HG03280 (cell line): ENCODE measurements around the gene SGSM2.

Experiments
- ATAC-seq: cut with Tn5 transposase; IDR thresholded peaks from one replicate; pipeline ENCODE4 v1.9.1; 2021; ENCODE audit warnings: mild to moderate bottlenecking, moderate library complexity; ENCODE audit not compliant: unreplicated experiment

SGSM2 gene

DNA sequence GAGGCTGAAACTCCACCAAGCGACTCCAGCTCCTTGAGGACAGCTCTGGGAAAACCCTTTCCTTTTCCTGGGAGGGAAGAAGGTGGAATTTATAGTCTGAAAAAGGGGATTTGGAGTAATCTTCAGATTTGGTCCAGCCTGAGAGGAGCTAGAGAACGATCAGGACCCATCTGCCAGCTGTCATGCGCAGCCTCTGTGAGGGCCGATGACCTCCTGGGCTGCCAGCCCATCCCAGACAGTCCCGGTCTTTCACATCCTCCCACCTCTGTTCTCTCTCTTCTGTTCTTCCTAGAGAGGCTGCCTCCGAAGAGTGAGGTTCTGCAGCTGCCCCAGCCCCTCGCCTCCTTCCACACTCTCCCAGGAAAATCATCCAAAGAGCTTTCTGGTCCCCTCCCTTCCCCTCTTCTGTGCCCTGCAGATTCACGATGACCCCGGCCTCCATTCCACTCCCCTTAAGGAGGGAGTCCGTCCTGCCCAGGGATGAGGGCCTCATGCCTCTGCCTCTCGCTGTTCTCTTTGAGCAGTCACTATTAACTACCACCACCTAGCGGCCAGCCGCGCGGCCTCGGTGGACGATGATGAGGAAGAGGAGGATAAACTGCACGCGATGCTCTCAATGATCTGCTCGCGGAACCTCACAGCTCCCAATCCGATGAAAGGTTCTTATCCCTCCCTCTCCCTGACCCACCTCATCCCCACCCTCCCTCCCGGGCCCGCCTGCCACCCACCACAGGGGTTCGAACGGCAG, 29.6 kb downstream of the SGSM2 start:
- no peak for ATAC-seq

DNA sequence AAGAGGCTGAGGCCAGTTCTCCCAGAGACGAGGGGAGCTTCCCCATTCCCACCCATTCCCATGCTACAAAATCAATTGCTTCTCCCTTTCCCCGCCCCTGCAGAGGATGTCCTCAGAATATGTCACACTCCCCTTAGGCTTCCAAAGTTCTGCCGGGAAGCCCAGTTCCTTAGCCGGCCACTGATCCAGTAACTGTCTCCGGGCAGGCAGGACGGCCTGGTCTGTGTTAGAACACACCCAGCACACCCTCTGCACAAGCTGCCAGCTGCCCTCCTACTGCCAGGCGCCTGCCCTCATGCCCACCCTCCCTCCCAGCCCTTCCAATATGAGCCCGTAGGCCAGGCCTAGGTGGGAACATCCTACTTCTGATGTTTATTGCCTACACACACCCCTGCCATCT, 31.1 kb downstream of the SGSM2 start:
- no peak for ATAC-seq

DNA sequence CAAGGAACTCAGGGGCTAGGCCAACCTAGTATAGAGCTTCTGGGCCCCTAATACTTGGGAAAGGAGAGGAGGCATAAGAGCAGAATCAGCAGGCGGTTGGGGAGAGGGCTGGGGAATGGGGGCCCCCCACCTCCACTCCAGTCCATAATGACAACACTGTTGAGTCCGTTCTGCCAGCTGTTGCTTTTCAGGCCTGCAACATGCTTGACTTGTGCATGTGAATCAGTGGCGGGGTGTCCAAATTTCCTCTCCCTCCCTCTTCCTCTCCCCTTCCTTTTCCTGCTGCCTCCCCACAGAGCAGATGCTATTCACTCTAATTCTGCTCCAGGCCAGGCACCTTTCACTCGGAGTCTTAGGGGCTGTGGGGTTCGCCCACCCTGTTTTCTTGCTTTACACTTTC, 31.7 kb downstream of the SGSM2 start:
- ATAC-seq = no peak

DNA sequence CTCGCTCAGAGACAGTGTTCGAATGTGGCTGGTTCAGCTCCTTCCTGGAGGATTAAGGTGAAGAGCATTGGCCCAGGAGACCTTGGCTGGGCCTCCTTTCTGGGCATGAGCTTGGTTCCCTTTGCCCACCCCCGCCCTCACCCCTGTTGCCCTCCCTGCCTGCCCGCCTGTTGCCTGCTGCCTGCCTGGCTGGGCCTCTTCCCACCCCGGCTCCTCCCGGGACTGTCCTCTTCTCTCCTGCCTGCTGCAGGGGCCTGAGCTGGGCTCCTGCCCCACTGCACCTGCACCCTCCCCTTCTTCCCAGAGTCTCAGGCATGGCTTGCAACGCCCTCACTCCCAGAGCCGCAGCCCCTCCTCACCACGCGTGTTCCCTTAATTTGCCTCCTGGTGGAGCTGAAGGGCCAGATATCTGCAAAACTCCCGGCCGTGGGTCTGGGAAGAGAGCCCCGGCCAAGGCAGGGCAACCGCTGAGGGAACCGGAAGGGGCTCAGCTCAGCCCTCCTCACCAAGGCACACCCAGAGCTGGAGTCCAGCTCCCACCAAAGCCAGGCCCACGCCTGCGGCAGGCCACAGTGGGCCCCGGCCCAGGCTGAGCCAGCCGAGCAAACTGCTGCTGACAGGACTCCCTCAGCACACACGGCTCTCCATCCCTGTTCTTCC, 32.4 kb downstream of the SGSM2 start:
- ATAC-seq = no peak

DNA sequence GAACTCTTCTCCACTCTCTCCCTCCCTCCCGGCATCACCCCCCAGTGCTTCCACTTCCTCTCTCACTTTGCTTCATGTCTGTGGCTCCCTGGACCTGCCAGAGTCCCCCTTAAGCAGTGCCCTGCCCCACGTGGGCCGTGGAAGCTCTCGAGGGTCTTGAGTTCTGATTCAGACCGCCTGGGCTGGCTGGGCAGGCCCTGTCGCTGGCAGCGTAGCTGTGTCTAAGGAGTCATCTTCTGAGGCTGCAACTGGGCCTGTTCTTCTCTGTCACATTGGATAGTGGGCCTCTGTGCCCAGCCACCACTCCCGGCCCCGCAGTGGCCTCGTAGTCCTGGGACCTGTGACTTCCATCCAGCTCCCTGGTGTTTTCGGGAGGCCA, 32.9 kb downstream of the SGSM2 start:
- no peak for ATAC-seq

DNA sequence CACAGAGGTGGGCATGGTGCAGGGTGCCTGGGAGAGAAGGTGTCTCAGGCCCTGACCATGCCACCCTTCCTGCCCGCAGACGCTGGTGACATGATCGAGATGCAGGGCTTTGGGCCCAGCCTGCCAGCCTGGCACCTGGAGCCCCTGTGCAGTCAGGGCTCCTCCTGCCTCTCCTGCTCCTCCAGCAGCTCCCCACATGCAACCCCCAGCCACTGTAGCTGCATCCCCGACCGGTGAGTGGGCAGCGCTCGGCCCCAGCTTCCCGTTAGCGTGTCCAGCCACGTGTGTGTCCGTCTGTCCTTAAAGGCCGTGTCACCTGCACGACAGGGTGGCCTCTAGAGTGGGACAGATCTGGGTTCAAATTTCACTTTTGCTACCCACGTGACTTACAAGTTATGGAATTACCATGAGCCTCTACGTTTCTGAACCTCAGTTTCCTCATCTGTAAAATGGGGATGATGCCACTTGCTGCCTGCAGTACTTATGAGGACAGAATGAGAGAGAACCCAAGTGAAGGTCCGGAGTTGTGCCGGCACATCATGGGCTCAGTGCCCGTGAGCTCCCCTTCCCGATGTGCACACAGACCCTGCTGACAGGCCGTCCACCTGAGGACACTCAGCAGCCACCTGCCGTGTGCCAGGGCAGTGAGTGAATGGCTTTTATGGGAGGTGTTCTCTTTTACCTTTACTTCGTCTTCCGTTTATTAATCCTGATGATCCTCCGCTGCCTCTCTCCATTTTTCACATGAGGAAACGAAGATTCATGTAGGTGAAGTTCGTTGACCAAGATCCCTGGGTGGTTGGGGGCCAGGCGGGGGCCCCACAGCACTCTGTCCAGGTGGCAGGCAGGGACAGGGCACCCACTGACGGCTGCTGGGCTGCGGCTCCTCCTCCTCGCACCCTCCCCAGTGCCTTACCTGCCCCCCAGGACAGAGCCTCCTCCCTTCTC, 34.2 kb downstream of the SGSM2 start:
- no peak for ATAC-seq

DNA sequence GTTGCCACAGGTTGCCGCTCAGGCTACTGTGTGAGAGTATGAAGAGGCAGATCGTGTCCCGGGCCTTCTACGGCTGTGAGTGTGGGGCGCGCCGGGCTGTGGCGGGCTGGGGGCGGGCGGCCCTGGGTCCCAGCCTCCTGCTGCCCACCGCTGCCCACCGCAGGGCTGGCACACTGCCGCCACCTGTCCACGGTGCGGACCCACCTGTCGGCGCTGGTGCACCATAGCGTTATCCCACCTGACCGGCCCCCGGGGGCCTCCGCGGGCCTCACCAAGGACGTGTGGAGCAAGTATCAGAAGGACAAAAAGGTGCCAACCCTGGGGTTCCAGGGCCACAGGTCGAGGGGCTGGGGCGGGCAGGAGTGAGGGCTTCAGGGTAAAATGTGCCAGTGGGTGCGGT, 34.9 kb downstream of the SGSM2 start:
- no peak for ATAC-seq

DNA sequence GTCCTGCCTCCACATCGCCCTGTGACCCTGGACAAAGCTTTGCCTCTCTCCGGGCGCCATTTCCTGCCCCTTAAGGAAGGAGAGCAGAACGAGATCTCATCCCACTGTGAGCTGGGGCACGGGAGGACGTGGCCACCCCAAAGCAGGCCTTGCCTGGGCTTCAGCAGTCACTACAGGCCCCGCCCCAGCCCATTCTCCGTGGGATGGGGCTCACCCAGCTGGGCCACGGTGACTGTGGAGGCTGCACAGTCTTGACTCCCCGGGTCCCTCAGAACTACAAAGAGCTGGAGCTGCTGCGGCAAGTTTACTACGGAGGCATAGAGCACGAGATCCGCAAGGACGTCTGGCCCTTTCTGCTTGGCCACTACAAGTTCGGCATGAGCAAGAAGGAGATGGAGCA, 35.4 kb downstream of the SGSM2 start:
- no peak for ATAC-seq

DNA sequence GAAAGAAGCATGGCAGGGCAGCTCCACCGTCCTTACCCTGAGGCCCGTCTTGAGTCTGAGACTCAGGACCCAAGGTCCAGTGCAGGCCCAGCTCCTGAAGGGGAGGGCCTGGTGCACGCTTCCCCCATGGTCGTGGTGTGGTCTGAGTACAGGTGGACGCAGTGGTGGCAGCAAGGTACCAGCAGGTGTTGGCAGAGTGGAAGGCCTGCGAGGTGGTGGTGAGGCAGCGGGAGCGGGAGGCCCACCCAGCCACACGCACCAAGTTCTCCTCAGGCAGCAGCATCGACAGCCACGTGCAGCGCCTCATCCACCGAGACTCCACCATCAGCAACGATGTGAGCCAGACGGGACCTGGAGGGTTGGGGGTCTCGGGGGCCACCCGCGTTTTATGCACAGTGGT, 35.9 kb downstream of the SGSM2 start:
- no peak for ATAC-seq

DNA sequence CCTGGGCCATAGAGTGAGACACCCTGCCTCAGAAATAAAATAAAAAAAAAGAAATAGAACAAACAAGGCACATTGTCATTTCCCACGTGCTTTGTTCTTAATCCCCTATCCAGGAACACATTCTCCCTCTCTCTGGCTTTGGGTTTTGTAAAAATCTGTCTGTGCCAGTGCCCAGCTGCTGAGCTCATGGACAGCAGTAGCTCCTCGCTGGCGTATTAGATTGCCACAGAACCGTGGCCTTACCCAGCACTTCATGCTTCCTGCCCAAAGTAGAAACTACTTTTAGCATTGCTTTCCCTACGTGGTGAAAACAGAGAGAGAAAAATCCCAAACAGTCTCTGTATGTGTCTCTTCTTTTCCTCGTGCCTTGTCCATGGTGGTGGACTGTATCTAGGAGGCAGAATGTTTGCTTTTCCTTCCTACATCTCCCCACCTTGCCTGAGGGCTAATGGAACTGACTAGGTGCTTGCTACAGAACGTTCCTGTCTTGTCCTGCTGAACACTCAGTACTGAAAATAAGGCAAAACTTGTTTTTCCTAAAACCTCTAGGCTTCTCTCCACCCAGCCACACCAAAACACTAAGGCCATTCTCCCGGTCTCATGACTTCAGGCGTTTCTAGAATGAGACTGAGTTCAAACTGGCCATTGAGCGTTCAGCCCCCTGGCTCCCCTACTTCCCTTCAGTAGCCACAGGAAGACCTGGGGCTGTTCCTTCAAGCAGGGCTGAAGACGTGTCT, 37.4 kb downstream of the SGSM2 start:
- no peak for ATAC-seq

DNA sequence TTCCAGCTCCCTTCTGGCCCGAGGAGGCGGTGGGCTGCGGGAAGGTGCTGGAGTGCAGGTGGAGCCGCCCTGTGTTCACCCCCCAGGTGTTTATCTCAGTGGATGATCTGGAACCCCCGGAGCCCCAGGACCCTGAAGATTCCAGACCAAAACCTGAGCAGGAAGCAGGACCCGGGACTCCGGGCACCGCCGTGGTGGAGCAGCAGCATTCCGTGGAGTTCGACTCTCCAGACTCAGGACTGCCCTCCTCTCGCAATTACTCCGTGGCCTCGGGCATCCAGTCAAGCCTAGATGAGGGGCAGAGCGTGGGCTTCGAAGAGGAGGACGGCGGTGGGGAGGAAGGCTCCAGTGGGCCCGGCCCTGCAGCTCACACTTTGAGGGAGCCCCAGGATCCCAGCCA, 38.1 kb downstream of the SGSM2 start:
- ATAC-seq = no peak

DNA sequence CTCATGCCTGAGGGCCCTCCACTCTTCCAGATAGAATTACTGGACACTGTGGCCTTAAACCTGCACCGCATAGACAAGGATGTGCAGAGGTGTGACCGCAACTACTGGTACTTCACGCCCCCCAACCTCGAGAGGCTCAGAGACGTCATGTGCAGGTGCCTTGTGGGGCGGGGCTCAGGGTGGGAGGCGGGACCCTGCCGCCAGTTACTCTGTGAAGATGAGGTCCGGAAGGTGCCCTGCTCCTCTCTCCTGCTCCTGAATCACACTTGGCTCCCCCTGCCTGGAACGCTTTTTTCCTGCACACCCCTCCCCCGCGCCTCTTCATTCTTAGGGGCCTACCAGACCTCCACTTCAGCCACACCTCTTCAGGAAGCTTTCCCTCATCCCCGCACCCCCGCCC, 38.8 kb downstream of the SGSM2 start:
- no peak for ATAC-seq

DNA sequence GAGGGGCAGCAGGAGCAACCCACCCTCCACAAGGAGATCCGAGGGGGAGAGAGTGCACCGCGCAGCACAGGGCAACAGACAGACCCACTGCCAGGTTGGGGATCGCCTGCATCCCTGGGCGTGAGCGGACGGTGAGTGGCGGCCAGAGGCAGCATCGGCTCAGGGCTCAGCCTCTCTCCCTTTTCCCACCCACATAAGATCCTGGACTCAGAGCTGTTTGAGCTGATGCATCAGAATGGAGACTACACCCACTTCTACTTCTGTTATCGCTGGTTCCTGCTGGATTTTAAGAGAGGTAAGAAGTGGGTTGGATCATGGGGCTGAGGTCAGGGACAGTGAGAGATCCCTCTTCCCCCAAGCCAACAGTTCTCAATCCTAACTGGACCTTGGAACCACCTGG, 40.4 kb downstream of the SGSM2 start:
- ATAC-seq = no peak

DNA sequence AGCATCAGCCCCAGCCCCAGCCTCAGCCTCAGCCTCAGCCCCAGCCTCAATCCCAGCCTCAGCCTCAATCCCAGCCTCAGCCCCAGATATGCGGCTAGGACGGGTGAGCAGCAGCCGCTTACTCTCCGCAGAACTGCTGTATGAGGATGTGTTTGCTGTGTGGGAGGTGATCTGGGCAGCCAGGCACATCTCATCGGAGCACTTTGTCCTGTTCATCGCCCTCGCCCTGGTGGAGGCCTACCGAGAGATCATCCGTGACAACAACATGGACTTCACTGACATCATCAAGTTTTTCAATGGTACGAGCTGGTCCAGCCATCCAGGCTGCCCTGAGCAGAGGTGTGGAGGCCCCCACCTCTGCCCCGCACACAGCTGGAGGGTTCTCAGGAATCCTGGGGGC, 41.6 kb downstream of the SGSM2 start:
- no peak for ATAC-seq

DNA sequence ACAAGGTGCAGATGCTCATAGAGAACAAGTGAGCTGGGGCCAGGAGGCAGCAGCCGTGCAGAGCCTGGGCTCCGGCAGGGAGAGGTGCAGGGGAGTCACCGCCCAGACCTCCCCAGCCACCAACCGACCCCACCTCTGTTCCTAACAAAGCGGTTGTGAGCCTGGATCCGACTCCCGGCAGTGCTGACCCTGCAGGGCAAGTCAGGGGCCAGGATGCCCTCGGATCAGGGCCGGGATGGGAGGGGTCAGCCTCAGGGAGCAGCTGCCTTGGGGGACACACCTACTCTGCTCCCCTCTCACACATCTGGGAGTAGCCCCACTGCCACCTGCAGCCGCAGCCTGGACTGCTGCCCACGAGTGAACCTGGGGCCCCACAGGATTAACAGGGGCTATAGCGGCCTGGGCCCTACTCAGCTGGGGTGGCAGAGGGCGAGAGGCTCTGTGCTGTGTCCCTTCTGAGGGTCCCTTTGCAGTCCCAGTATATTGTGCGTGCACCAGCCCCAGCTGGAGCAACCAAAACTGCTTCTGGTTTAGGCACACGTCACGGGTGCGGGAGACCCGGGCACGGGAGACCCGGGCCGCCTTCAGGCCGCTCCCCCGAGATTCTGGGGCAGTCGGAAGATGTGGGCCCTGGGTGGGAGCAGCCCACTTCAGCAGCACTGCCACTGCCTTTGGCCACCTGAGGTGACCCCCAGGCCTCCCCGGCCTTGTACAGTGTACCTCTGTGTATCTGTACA, 42.4 kb downstream of the SGSM2 start:
- ATAC-seq = no peak

DNA sequence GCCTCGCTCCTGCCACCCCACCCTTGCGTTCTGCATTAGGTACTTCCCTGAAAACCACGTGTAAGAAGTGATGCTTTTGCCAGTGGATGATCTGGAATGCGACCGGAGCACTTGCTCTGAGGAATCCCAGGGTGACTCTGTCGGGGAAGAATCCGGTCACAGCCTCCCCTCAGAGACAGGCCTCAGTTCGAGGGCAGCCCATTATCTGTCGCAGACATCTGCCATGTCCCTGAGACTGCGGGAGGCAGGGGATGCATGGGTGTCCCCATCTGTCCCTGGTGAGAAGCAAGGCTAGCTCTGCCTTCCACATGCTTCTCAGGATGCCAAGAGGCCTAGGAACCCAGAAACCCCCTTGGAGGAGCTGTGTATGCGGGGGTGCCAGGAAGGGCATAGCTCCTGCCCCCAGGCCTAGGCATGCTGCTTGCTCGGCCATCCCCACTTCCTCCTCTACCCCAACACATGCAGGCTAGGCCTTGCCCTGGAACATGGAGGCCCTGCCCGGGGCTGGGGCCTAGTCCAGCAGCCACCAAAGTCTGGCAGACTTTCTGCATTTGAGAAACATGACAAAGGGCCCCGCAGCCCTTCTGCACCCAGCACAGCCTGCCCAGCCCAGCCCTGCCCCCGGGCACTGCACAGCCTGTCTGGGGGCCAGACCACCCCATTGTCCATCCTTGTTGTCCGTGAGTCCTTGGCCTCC, 43.1 kb downstream of the SGSM2 start:
- no peak for ATAC-seq

DNA sequence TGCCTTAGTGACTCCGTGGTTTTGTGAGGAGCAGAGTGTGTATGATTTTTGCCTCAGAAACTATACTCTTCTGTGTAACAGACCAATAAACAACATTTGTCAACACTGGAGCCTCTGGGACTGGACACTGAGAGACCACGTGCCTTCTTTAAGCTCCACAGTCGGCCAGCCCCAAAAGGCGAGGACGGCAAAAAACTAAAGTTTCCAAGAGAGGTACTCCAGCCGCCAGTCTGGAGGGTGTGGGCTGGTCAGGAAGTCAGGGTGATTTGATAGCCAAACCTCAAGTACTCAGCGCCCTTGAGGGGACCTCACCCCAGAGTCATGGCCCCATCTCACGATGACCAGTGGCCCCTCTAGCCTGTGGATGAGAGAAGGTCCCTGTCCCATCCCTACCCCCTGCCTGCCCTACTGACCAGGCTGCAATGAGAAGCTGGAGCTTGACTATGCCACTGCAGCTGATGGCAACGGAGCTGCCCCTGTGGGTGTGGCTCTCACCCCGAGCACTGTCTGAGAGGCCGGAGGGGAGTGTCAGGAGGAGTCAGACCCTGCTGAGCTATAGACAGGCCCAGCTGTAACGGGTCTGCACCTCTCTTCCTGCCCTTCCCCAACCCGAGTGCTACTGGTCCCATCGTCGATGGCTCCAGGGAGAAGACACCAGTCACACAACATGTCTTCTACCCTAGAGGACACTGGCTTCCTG, 43.8 kb downstream of the SGSM2 start:
- ATAC-seq = no peak

DNA sequence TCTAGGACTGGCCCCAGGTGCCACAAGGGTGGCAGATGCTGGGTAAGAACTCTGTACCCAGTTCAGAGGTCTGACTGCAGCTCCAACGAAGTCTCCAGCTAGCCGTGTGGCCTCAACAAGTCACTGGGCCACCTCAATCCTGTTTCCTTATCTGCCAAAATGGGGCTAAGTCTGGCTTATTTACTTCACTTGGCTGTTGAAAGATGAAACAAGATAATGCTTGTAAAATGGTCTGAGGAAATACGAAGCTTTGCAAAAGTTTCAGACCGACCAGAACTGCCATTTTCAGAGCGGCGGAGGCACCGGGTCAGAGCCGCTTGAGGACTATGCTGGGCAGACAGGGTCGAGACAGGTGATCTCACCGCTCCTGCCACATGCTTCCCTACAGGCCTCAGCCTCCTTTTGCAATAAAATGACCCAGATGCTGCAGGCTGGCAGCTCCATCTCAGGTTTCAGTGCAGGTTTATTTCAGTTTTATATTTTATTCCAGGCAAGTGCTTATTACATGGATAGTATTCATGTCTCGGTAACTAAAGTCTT, 46.4 kb downstream of the SGSM2 start:
- no peak for ATAC-seq
